ENCODE data around the gene ATF4.
A peak's percentile ranks its signal among the peaks of the same experiment; 100 is the strongest.

The ATF4 gene

GRCh38 chr22:39534092-39534506 lies 13.7 kb downstream of the ATF4 start:
- H3K4me3 ChIP-seq (ENCODE audit: low read length), result no peak overlapping the region
- H3K9me3 ChIP-seq (replicated peaks; ENCODE audit: low read length), result no peaks in the 10 kb centered on the region
- peak overlapping the region; percentile 70 for H3K4me2 ChIP-seq (ENCODE audit: low read length)
- peak overlapping the region; percentile 43 for H3K9ac ChIP-seq (ENCODE audit: low read depth, low read length)
- H3K4me1 ChIP-seq (ENCODE audit: control insufficient read depth, insufficient read depth, low read length), result peaks cover 31% of the 10 kb centered on the region
- peaks cover 19% of the 10 kb centered on the region for H3K36me3 ChIP-seq (ENCODE audit: insufficient read depth, low read length)
- peaks cover 11% of the 10 kb centered on the region for H3K27me3 ChIP-seq (ENCODE audit: control insufficient read depth, insufficient read depth, low read length)

- H3K4me3 ChIP-seq (ENCODE audit: low read length), result peak overlapping the region; percentile 51
- no peaks in the 10 kb centered on the region for H3K9me3 ChIP-seq (replicated peaks; ENCODE audit: low read length)
- H3K36me3 ChIP-seq (ENCODE audit: insufficient read depth, low read length), result peaks cover 14% of the 10 kb centered on the region
- peak overlapping the region; percentile 43 for H3K9ac ChIP-seq (ENCODE audit: low read depth, low read length)
- H3K4me1 ChIP-seq (ENCODE audit: control insufficient read depth, insufficient read depth, low read length), result peaks cover 26% of the 10 kb centered on the region
- H3K27me3 ChIP-seq (ENCODE audit: control insufficient read depth, insufficient read depth, low read length), result peaks cover 12% of the 10 kb centered on the region
- peak overlapping the region; percentile 70 for H3K4me2 ChIP-seq (ENCODE audit: low read length)
These were observed 14.4 kb downstream of the ATF4 start for GRCh38 chr22:39534591-39535356.

GRCh38 chr22:39535357-39535725 lies 15.0 kb downstream of the ATF4 start:
- Histone ChIP-seq H3K9me3 (replicated peaks; ENCODE audit: low read length) (no peaks in the 10 kb centered on the region), H3K4me3 (ENCODE audit: low read length) (no peak overlapping the region), H3K9ac (ENCODE audit: low read depth, low read length) (no peak overlapping the region), H3K36me3 (ENCODE audit: insufficient read depth, low read length) (peaks cover 8% of the 10 kb centered on the region), H3K4me2 (ENCODE audit: low read length) (no peak overlapping the region), H3K27me3 (ENCODE audit: control insufficient read depth, insufficient read depth, low read length) (peaks cover 18% of the 10 kb centered on the region), H3K4me1 (ENCODE audit: control insufficient read depth, insufficient read depth, low read length) (peaks cover 25% of the 10 kb centered on the region)

GRCh38 chr22:39535831-39536449 lies 15.6 kb downstream of the ATF4 start:
- peaks cover 18% of the 10 kb centered on the region for H3K27me3 ChIP-seq (ENCODE audit: control insufficient read depth, insufficient read depth, low read length)
- no peak overlapping the region for H3K4me3 ChIP-seq (ENCODE audit: low read length)
- H3K4me2 ChIP-seq (ENCODE audit: low read length), result no peak overlapping the region
- no peaks in the 10 kb centered on the region for H3K9me3 ChIP-seq (replicated peaks; ENCODE audit: low read length)
- no peak overlapping the region for H3K9ac ChIP-seq (ENCODE audit: low read depth, low read length)
- peaks cover 4% of the 10 kb centered on the region for H3K36me3 ChIP-seq (ENCODE audit: insufficient read depth, low read length)
- H3K4me1 ChIP-seq (ENCODE audit: control insufficient read depth, insufficient read depth, low read length), result peaks cover 20% of the 10 kb centered on the region

GRCh38 chr22:39536711-39537110 lies 16.3 kb downstream of the ATF4 start:
- Histone ChIP-seq H3K4me3 (ENCODE audit: low read length) (no peak overlapping the region), H3K9ac (ENCODE audit: low read depth, low read length) (no peak overlapping the region), H3K9me3 (replicated peaks; ENCODE audit: low read length) (no peaks in the 10 kb centered on the region), H3K4me1 (ENCODE audit: control insufficient read depth, insufficient read depth, low read length) (peaks cover 12% of the 10 kb centered on the region), H3K4me2 (ENCODE audit: low read length) (no peak overlapping the region), H3K27me3 (ENCODE audit: control insufficient read depth, insufficient read depth, low read length) (peaks cover 18% of the 10 kb centered on the region), H3K36me3 (ENCODE audit: insufficient read depth, low read length) (no peaks in the 10 kb centered on the region)

- no peak overlapping the region for H3K9ac ChIP-seq (ENCODE audit: low read depth, low read length)
- peaks cover 10% of the 10 kb centered on the region for H3K4me1 ChIP-seq (ENCODE audit: control insufficient read depth, insufficient read depth, low read length)
- no peaks in the 10 kb centered on the region for H3K9me3 ChIP-seq (replicated peaks; ENCODE audit: low read length)
- H3K36me3 ChIP-seq (ENCODE audit: insufficient read depth, low read length), result no peaks in the 10 kb centered on the region
- H3K4me3 ChIP-seq (ENCODE audit: low read length), result no peak overlapping the region
- peaks cover 18% of the 10 kb centered on the region for H3K27me3 ChIP-seq (ENCODE audit: control insufficient read depth, insufficient read depth, low read length)
- no peak overlapping the region for H3K4me2 ChIP-seq (ENCODE audit: low read length)
These were observed 17.6 kb downstream of the ATF4 start for GRCh38 chr22:39537975-39538374.

GRCh38 chr22:39543095-39543494 lies 22.7 kb downstream of the ATF4 start:
- Histone ChIP-seq H3K27me3 (ENCODE audit: control insufficient read depth, insufficient read depth, low read length) (peaks cover 16% of the 10 kb centered on the region), H3K4me2 (ENCODE audit: low read length) (no peak overlapping the region), H3K9ac (ENCODE audit: low read depth, low read length) (no peak overlapping the region), H3K36me3 (ENCODE audit: insufficient read depth, low read length) (no peaks in the 10 kb centered on the region), H3K4me3 (ENCODE audit: low read length) (no peak overlapping the region), H3K4me1 (ENCODE audit: control insufficient read depth, insufficient read depth, low read length) (peaks cover 3% of the 10 kb centered on the region), H3K9me3 (replicated peaks; ENCODE audit: low read length) (no peaks in the 10 kb centered on the region)

- Histone ChIP-seq H3K36me3 (ENCODE audit: insufficient read depth, low read length) (no peaks in the 10 kb centered on the region), H3K4me2 (ENCODE audit: low read length) (no peak overlapping the region), H3K27me3 (ENCODE audit: control insufficient read depth, insufficient read depth, low read length) (peaks cover 27% of the 10 kb centered on the region), H3K9me3 (replicated peaks; ENCODE audit: low read length) (no peaks in the 10 kb centered on the region), H3K4me1 (ENCODE audit: control insufficient read depth, insufficient read depth, low read length) (peaks cover 3% of the 10 kb centered on the region), H3K9ac (ENCODE audit: low read depth, low read length) (no peak overlapping the region), H3K4me3 (ENCODE audit: low read length) (no peak overlapping the region)
These were observed 25.3 kb downstream of the ATF4 start for GRCh38 chr22:39545386-39546365.

- H3K27me3 ChIP-seq (ENCODE audit: control insufficient read depth, insufficient read depth, low read length), result peaks cover 37% of the 10 kb centered on the region
- H3K36me3 ChIP-seq (ENCODE audit: insufficient read depth, low read length), result no peaks in the 10 kb centered on the region
These were observed 26.7 kb downstream of the ATF4 start for GRCh38 chr22:39546889-39547586.

GRCh38 chr22:39547587-39547947 lies 27.2 kb downstream of the ATF4 start:
- Histone ChIP-seq H3K9ac (ENCODE audit: low read depth, low read length) (no peak overlapping the region), H3K4me3 (ENCODE audit: low read length) (no peak overlapping the region), H3K27me3 (ENCODE audit: control insufficient read depth, insufficient read depth, low read length) (peaks cover 42% of the 10 kb centered on the region), H3K4me2 (ENCODE audit: low read length) (no peak overlapping the region), H3K4me1 (ENCODE audit: control insufficient read depth, insufficient read depth, low read length) (peaks cover 3% of the 10 kb centered on the region), H3K36me3 (ENCODE audit: insufficient read depth, low read length) (no peaks in the 10 kb centered on the region), H3K9me3 (replicated peaks; ENCODE audit: low read length) (no peaks in the 10 kb centered on the region)

More at GRCh38 chr22:39546889-39547586, 26.7 kb downstream of the ATF4 start:
- H3K4me1 ChIP-seq (ENCODE audit: control insufficient read depth, insufficient read depth, low read length), result peaks cover 3% of the 10 kb centered on the region
- no peak overlapping the region for H3K4me3 ChIP-seq (ENCODE audit: low read length)
- no peak overlapping the region for H3K9ac ChIP-seq (ENCODE audit: low read depth, low read length)
- no peaks in the 10 kb centered on the region for H3K9me3 ChIP-seq (replicated peaks; ENCODE audit: low read length)
- no peak overlapping the region for H3K4me2 ChIP-seq (ENCODE audit: low read length)

- Histone ChIP-seq H3K4me1 (ENCODE audit: control insufficient read depth, insufficient read depth, low read length) (no peaks in the 10 kb centered on the region), H3K4me3 (ENCODE audit: low read length) (no peak overlapping the region), H3K36me3 (ENCODE audit: insufficient read depth, low read length) (no peaks in the 10 kb centered on the region), H3K4me2 (ENCODE audit: low read length) (no peak overlapping the region), H3K9me3 (replicated peaks; ENCODE audit: low read length) (no peaks in the 10 kb centered on the region), H3K9ac (ENCODE audit: low read depth, low read length) (no peak overlapping the region), H3K27me3 (ENCODE audit: control insufficient read depth, insufficient read depth, low read length) (peaks cover 66% of the 10 kb centered on the region)
These were observed 33.1 kb downstream of the ATF4 start for GRCh38 chr22:39553429-39553828.

Data from skeletal muscle satellite cell (primary cell).